Urothelium cell line (cell line): ENCODE measurements around the gene LGALS3.
"Not testable (repeated sequence)": the region's sequence is repeated elsewhere in the genome, so short reads cannot be mapped to it uniquely, and the experiment has no call there.

ENCODE experiments used
- DNase-seq: peaks from one replicate; pipeline ENCODE4 v3.0.0; 2011; ENCODE audit warnings: low spot score, mixed read lengths
- FAIRE-seq: peaks from 2 replicates; lab custom pipeline; 2011; peaks lifted over from hg19 to GRCh38; lab: Jason Lieb, UNC

Gene LGALS3

GRCh38 chr14:55129086-55129427 is at the start of gene LGALS3:
Gene LGALS3 (plus strand): TSS chr14:55129252. CDS start chr14:55137374, 8,122 bp downstream.
- FAIRE-seq (no peak), DNase-seq (peak; percentile 92)

- FAIRE-seq, DNase-seq: not testable (repeated sequence)
These were observed 49.1 kb upstream of the LGALS3 start for GRCh38 chr14:55079961-55080360.

GRCh38 chr14:55084401-55085059 is 44.5 kb upstream of the LGALS3 start:
- FAIRE-seq = no peak
- no peak for DNase-seq

DNA sequence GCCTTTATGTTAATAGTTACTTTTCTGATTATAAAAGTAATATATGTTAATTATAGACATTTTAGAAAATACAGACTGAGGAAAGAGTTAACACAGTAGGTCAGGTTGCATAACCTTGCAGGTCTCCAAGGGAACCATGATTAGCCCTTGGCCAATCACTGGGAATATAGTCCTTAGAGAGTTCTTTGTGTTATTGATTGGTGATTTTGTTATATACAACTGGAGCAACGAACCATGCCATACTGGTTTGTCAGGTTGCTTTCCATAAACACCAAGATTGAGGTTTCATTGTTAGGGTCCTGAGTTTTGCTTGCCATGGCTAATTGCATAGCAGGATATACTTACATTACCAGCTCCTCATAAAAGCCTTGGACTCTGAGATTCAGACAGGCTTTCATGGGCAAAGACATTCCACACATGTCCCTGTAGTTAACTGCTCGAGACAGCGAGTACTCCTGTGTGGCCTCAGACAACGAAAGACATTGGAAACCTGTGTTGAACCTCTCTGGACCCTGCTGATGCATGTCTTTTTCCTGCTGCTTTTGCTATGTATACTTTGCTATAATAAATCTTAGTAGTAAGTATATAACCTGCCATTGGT is 43.9 kb upstream of the LGALS3 start:
- DNase-seq (no peak), FAIRE-seq (no peak)

DNA sequence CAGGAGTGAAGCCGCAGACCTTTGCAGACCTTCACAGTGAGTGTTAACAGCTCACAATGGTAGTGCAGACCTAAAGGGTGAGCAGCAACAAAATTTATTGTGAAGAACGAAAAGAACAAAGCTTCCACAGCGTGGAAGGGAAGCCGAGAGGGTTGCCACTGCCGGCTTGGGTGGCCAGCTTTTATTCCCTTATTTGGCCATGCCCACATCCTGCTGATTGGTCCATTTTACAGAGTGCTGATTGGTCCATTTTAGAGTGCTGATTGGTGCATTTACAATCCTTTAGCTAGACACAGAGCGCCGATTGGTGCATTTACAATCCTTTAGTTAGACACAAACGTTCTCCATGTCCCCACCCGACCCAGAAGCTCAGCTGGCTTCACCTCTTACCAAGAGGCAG is 42.1 kb upstream of the LGALS3 start:
- FAIRE-seq (no peak), DNase-seq (no peak)

- FAIRE-seq (no peak), DNase-seq (no peak)
These were observed 40.7 kb upstream of the LGALS3 start for GRCh38 chr14:55088356-55088755.

DNA sequence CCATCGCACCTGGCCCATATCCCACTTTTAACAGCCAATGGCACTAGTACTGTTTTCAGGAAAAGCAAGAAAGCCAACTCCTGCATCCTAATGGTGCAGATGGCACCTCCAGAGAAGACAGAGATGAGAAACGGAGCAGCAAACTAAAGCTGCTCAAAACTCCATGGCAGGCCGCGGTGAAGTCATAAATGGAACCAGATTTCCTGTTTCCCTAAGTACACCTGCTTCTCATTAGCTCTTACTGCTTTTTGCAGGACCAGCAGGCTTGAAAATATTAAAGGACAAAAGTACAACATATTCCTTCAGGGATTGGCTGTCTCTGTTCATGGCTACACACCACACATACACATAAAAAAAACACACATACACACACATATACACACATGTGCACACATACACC is 36.7 kb upstream of the LGALS3 start:
- no peak for FAIRE-seq
- no peak for DNase-seq

- FAIRE-seq = no peak
- DNase-seq = no peak
These were observed 34.5 kb upstream of the LGALS3 start for GRCh38 chr14:55094292-55095157.

DNA sequence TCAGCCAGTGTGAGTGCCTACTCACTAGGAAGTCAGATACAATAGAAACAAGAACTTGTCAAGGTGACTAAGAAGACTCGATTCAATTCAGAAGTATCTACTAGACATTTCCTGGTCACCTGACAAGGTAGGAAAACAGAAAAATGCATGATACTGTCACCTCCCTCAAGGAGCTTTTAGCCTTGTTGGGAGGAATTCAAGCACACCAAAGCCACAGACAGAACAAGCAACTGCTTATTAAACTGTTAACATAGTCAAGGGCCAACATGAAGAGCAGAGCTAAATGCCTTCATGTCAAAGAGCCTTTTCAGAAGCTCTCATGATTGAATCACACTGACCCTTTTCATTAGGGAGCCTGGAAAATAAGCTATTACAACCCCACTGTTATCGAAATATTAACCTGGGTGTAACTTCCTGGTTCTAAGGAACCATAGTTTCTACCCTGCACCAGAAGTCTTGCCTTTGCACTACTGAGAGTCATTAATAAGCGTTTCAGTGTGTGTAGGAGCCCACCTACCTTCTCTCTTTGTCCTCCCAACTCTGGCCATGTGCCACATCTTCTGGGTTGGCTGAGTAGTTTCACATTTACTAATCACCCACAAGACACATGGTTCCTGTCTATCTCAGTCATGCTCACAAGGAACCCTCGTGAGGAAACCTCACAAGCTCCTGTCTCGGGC is 31.0 kb upstream of the LGALS3 start:
- FAIRE-seq (no peak), DNase-seq (no peak)

DNA sequence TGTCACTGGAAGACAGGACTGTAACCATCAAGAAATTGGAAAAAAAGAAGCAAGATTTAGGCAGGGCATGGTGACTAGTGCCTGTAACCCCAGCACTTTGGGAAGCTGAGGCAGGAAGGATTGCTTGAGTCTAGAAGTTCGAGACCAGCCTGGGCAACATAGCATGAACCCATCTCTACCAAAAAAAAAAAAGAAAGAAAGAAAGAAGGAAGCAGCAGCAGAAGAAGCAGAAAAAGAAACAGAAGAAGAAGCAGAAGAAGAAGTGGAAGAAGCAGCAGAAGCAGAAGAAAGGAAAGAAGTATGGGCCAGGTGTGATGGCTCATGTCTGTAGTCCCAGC is 30.5 kb upstream of the LGALS3 start:
- DNase-seq = no peak
- no peak for FAIRE-seq

DNA sequence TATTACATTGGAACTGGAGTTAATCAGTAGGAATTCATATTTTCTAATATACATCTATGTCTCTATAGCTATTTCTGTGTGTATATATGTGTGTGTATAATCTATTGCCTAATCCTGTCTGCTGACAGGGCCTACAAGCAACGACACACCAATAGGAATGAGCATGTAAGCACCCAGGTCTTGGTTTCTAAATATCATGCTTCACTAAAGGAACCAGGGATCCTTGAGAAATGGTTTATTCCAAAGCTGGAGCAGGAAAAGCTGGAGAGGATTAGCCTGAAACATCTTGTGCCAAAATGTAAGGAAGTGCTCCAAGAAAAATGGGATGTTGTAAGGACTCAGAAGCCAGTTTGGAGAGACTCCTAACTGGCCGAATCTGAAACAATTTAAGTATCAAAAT is 29.3 kb upstream of the LGALS3 start:
- FAIRE-seq (no peak), DNase-seq (no peak)

- DNase-seq = no peak
- FAIRE-seq = peak; percentile 37
These were observed 27.4 kb upstream of the LGALS3 start for GRCh38 chr14:55101698-55102097.

GRCh38 chr14:55102141-55102621 is 26.9 kb upstream of the LGALS3 start:
- FAIRE-seq (peak; percentile 88), DNase-seq (peak; percentile 72)

- DNase-seq (peak; percentile 97), FAIRE-seq (peak; percentile 95)
These were observed 25.9 kb upstream of the LGALS3 start for GRCh38 chr14:55103005-55103640.

GRCh38 chr14:55103971-55104954 is 24.8 kb upstream of the LGALS3 start:
- FAIRE-seq = peak; percentile 53
- DNase-seq = no peak

GRCh38 chr14:55105991-55106390 is 23.1 kb upstream of the LGALS3 start:
- FAIRE-seq (no peak), DNase-seq (no peak)

- DNase-seq = peak; percentile 98
- FAIRE-seq = peak; percentile 88
These were observed 21.1 kb upstream of the LGALS3 start for GRCh38 chr14:55107766-55108554.

GRCh38 chr14:55109836-55110235 is 19.2 kb upstream of the LGALS3 start:
- no peak for DNase-seq
- peak; percentile 30 for FAIRE-seq
